SK-N-SH (cell line): ENCODE data around the gene GRIK3. TPM values are rescaled to one million over a fixed set of nuclear protein-coding genes. Genes with fewer than 3 reads are reported as not detected.

ENCODE experiments used
- CTCF ChIA-PET: fragments of 300-600, 350-600 bp; formaldehyde crosslinking; extraction: SDS; loops from one replicate; lab custom pipeline; 2021; lab: Yijun Ruan, JAX
- POLR2A ChIA-PET: fragments of 350-600 bp; sonication (Branson Sonifier 250); formaldehyde crosslinking; extraction: SDS; loops from one replicate; lab custom pipeline; 2020; ENCODE audit warnings: antibody characterized with exemption, inconsistent platforms; lab: Yijun Ruan, JAX
- DNase-seq: peaks from one replicate; pipeline ENCODE4 v3.0.0; 2012
- H2AFZ ChIP-seq: fragments of 200-600 bp; sonication (generic); 2 replicates; pipeline ENCODE4 v1.8.1; 2016; ENCODE audit warnings: antibody characterized with exemption, mild to moderate bottlenecking, low read depth
- H3F3A ChIP-seq: fragments of 200-600 bp; sonication (generic); replicated peaks from 2 replicates; pipeline ENCODE3; 2016; ENCODE audit warnings: antibody characterized with exemption, mild to moderate bottlenecking; ENCODE audit not compliant: insufficient read depth
- H3K27ac ChIP-seq, 2 experiments: fragments of 200-500 bp in 1 of 2; fragments of 200-600 bp in 1 of 2; sonication (Bioruptor generic) in 1 of 2; sonication (generic), shearing (Covaris generic) in 1 of 2; 2 replicates each; pipeline versions ENCODE4 v1.5.1 to v1.6.1; 2014 to 2016; ENCODE audit warnings: low read depth in 2 of 2, inconsistent platforms in 1 of 2, low read length in 1 of 2, mild to moderate bottlenecking in 1 of 2, mixed read lengths in 1 of 2
- H3K27me3 ChIP-seq: fragments of 200-600 bp; sonication (generic), shearing (Covaris generic); 2 replicates; pipeline ENCODE4 v1.6.1; 2016; ENCODE audit warnings: mixed run types; ENCODE audit not compliant: insufficient read depth
- H3K36me3 ChIP-seq, 2 experiments: fragments of 200-500 bp in 1 of 2; fragments of 200-600 bp in 1 of 2; sonication (Bioruptor generic) in 1 of 2; sonication (generic) in 1 of 2; replicated peaks in 1 of 2; 2 replicates each; pipeline versions ENCODE3 to v1.5.1; 2014 to 2016; ENCODE audit warnings: low read length in 1 of 2, mild to moderate bottlenecking in 1 of 2; ENCODE audit not compliant: insufficient read depth in 2 of 2, control insufficient read depth in 1 of 2
- H3K4me1 ChIP-seq, 2 experiments: fragments of 200-500 bp in 1 of 2; fragments of 200-600 bp in 1 of 2; sonication (Bioruptor generic) in 1 of 2; sonication (generic), shearing (Covaris generic) in 1 of 2; 2 replicates each; pipeline versions ENCODE4 v1.5.1 to v1.6.1; 2014 to 2016; ENCODE audit warnings: low read depth in 1 of 2, low read length in 1 of 2, mixed run types in 1 of 2; ENCODE audit not compliant: insufficient read depth in 2 of 2, control insufficient read depth in 1 of 2
- H3K4me2 ChIP-seq: fragments of 200-600 bp; sonication (generic), shearing (Covaris generic); 2 replicates; pipeline ENCODE4 v1.6.1; 2017; ENCODE audit warnings: mixed run types
- H3K4me3 ChIP-seq, 2 experiments: fragments of 200-500 bp in 1 of 2; fragments of 200-600 bp in 1 of 2; sonication (Bioruptor generic) in 1 of 2; sonication (generic), shearing (Covaris generic) in 1 of 2; 2 replicates each; pipeline versions ENCODE4 v1.5.1 to v1.8.1; 2014 to 2016; ENCODE audit warnings: low read depth in 2 of 2, inconsistent platforms in 1 of 2, low read length in 1 of 2, mild to moderate bottlenecking in 1 of 2, mixed read lengths in 1 of 2, moderate library complexity in 1 of 2
- H3K79me2 ChIP-seq: fragments of 200-600 bp; sonication (generic); 2 replicates; pipeline ENCODE4 v1.8.1; 2017; ENCODE audit warnings: mild to moderate bottlenecking; ENCODE audit not compliant: insufficient read depth
- H3K9ac ChIP-seq: fragments of 200-600 bp; sonication (generic); 2 replicates; pipeline ENCODE4 v1.6.1; 2017; ENCODE audit warnings: mixed run types
- H3K9me2 ChIP-seq: fragments of 200-600 bp; sonication (generic); 2 replicates; pipeline ENCODE4 v1.6.1; 2017; ENCODE audit warnings: mixed run types
- H3K9me3 ChIP-seq: fragments of 200-600 bp; sonication (generic); 2 replicates; pipeline ENCODE4 v1.6.1; 2017; ENCODE audit warnings: mixed run types, mild to moderate bottlenecking, moderate library complexity
- H4K20me1 ChIP-seq: fragments of 200-600 bp; sonication (generic); 2 replicates; pipeline ENCODE4 v1.6.1; 2017; ENCODE audit warnings: mild to moderate bottlenecking, mixed run types; ENCODE audit not compliant: insufficient read depth
- CHD2 ChIP-seq: fragments of 150-350 bp; IDR thresholded peaks from 2 replicates; pipeline ENCODE4 v1.6.1; 2018; ENCODE audit warnings: low read length; ENCODE audit not compliant: partially characterized antibody
- ELF1 ChIP-seq: IDR thresholded peaks from 2 replicates; pipeline ENCODE4 v1.4.0; 2012
- EZH2phosphoT487 ChIP-seq: fragments of 200-600 bp; sonication (generic); IDR thresholded peaks from 2 replicates; pipeline ENCODE4 v1.6.1; 2017; ENCODE audit warnings: low read depth, mixed run types, mild to moderate bottlenecking, antibody characterized with exemption, moderate library complexity, borderline replicate concordance
- FOXM1 ChIP-seq: IDR thresholded peaks from 2 replicates; pipeline ENCODE4 v1.4.0; 2012; ENCODE audit warnings: low read depth, mild to moderate bottlenecking
- GABPA ChIP-seq: IDR thresholded peaks from 2 replicates; pipeline ENCODE4 v1.4.0; 2012; ENCODE audit warnings: low read depth, mild to moderate bottlenecking
- MXI1 ChIP-seq: IDR thresholded peaks from 2 replicates; pipeline ENCODE4 v1.6.1; 2012; ENCODE audit warnings: mild to moderate bottlenecking, low read depth, low read length, improper control_type of control experiment
- RAD21 ChIP-seq: IDR thresholded peaks from 2 replicates; pipeline ENCODE4 v1.6.1; 2012; ENCODE audit warnings: mild to moderate bottlenecking, low read length
- RFX5 ChIP-seq: IDR thresholded peaks from 2 replicates; pipeline ENCODE4 v1.6.1; 2012; ENCODE audit warnings: mild to moderate bottlenecking, improper control_type of control experiment, low read length
- SIN3A ChIP-seq: IDR thresholded peaks from 2 replicates; pipeline ENCODE4 v1.6.1; 2012; ENCODE audit warnings: low read depth, mild to moderate bottlenecking, low read length, moderate library complexity, borderline replicate concordance
- WGBS: methylation state at CpG from one replicate; pipeline ENCODE4 v1.1.6; 2017; ENCODE audit warnings: low lambda C conversion rate; 5-methylcytosine and 5-hydroxymethylcytosine counted together
- polyA plus RNA-seq, 3 experiments: library from polyadenylated mRNA; depleted of rRNA; stranded (reverse); fragments of >200 nt; gene quantifications; 2 replicates each; pipeline ENCODE4 v1.2.3, GENCODE V29; 2012
- TF ChIP-seq, protein P1 (sequence below): fragments of 150-350 bp; IDR thresholded peaks from 2 replicates; pipeline ENCODE4 v1.6.1; 2016; ENCODE audit warnings: mild to moderate bottlenecking, low read depth, low read length

The GRIK3 gene
- polyA plus RNA-seq, 1 of the 3 experiments (the other 2 are of a cell fraction): not detected

DNA sequence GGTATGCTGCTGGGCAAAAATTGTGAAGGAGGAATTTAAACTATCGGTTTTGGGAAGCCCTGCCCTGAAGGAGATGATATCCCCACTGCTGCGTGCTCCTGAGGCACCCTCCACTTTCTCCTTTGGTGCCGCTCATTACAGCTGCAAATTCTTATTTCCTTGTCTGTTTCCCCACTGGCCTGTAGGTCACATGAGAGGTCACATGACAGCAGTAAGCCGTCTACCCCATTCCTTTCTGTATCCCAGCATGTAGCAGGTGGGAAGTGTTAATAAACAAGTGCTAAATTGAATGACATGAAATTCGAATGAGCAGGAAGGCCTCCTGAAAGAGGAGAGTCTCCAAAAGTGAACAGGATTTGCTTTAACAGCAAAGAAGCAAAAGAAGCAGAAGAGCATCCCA is 58.7 kb downstream of the GRIK3 start:
- Histone ChIP-seq H3K36me3 (no peaks in the 10 kb centered on the region), H3F3A (no peaks in the 10 kb centered on the region), H3K4me1 (no peaks in the 10 kb centered on the region), H3K79me2 (no peaks in the 10 kb centered on the region), H3K9me3 (no peaks in the 10 kb centered on the region), H3K27ac (no peak overlapping the region), H4K20me1 (no peaks in the 10 kb centered on the region), H3K27me3 (no peaks in the 10 kb centered on the region), H3K4me2 (no peak overlapping the region), H2AFZ (no peak overlapping the region), H3K4me3 (no peak overlapping the region), H3K9me2 (no peaks in the 10 kb centered on the region), H3K9ac (no peak overlapping the region)
- no peak for DNase-seq
- CTCF ChIA-PET: interaction anchor here (1.0 kb wide), 1 partner anchor 11 kb away, joined by 3 read pairs; no protein-coding TSS in a partner anchor
- POLR2A ChIA-PET: no interaction called here
- TF ChIP-seq ELF1 (no peak), EZH2phosphoT487 (no peak), MXI1 (no peak)
- 26% methylated on average over 5 of the region's 5 CpGs for WGBS

- ChIA-PET CTCF (interaction anchor here (0.6 kb wide), 1 partner anchor 481 kb away, joined by 3 read pairs; no protein-coding TSS in a partner anchor), POLR2A (no interaction called here)
- Histone ChIP-seq H3K9ac (no peak overlapping the region), H2AFZ (no peak overlapping the region), H3K27ac (no peak overlapping the region), H3K4me3 (no peak overlapping the region), H3F3A (no peaks in the 10 kb centered on the region), H3K9me3 (no peaks in the 10 kb centered on the region), H4K20me1 (no peaks in the 10 kb centered on the region), H3K9me2 (no peaks in the 10 kb centered on the region), H3K36me3 (no peaks in the 10 kb centered on the region), H3K79me2 (no peaks in the 10 kb centered on the region), H3K4me1 (no peaks in the 10 kb centered on the region), H3K4me2 (no peak overlapping the region), H3K27me3 (no peaks in the 10 kb centered on the region)
- DNase-seq: no peak
- 8% methylated on average over 3 of the region's 4 CpGs for WGBS
- no peak for TF ChIP-seq CHD2
- no peak for TF ChIP-seq RFX5
- TF ChIP-seq, protein P1, sequence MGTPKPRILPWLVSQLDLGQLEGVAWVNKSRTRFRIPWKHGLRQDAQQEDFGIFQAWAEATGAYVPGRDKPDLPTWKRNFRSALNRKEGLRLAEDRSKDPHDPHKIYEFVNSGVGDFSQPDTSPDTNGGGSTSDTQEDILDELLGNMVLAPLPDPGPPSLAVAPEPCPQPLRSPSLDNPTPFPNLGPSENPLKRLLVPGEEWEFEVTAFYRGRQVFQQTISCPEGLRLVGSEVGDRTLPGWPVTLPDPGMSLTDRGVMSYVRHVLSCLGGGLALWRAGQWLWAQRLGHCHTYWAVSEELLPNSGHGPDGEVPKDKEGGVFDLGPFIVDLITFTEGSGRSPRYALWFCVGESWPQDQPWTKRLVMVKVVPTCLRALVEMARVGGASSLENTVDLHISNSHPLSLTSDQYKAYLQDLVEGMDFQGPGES: no peak
- TF ChIP-seq GABPA: no peak
Measured at GRCh38 chr1:36973056-36973455, 61.3 kb downstream of the GRIK3 start.

DNA sequence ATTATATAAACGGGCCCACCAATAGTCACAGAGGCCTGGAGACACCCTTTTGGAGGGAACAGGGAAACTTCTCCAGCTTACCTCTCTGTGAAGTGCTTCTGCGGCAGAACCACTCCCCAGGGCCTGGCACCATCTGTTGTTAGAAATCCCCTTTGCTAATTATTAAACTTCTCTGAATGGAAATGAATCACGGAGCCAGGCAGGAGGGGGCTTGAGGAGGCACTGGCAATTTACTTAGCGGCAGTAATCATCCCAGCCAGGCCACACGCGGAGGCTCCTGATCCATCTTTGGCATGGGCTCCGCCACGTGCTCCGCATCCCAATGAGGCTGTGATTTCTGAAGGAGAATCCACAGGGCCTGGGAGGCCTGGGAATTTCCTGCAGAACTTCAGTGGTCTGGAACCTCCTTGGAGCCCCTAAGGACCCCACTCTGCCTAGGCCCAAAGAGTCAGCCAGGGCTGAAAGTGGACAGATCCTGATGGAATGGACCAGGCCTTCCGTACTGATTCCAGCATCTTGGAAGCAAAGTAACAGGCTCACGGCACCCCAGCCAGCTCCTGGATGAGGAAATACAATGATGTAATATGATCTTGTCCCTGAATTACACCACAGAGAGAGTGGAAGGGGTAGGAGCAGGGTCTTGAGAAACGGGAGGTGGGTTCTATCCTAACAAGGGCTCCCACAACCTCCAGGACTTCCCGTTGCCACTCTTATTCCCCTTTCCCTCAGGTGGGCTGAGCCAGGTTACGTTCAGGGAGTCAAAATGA is 62.3 kb downstream of the GRIK3 start:
- ChIA-PET POLR2A (no interaction called here), CTCF (no interaction called here)
- H4K20me1 ChIP-seq: no peaks in the 10 kb centered on the region
- no peak overlapping the region for H2AFZ ChIP-seq
- H3K4me1 ChIP-seq: no peaks in the 10 kb centered on the region
- no peaks in the 10 kb centered on the region for H3K9me2 ChIP-seq
- H3F3A ChIP-seq: no peaks in the 10 kb centered on the region
- DNase-seq: no peak
- H3K9ac ChIP-seq: no peak overlapping the region
- no peak overlapping the region for H3K4me3 ChIP-seq
- no peak overlapping the region for H3K4me2 ChIP-seq
- TF ChIP-seq GABPA (no peak), RAD21 (no peak), FOXM1 (no peak), SIN3A (no peak)
- no peaks in the 10 kb centered on the region for H3K79me2 ChIP-seq
- no peaks in the 10 kb centered on the region for H3K9me3 ChIP-seq
- H3K27ac ChIP-seq: no peak overlapping the region
- no peaks in the 10 kb centered on the region for H3K36me3 ChIP-seq
- WGBS: 45% methylated on average over 14 of the region's 14 CpGs
- H3K27me3 ChIP-seq: no peaks in the 10 kb centered on the region
